A549 treated with CpdA at 1 μM for 4 hours (cell line): ENCODE data around the gene NFKBIE. TPM values are rescaled to one million over a fixed set of nuclear protein-coding genes. Genes with fewer than 3 reads are reported as not detected.

ENCODE experiments used
- total RNA-seq: library from RNA; stranded (reverse); fragments of 200-300 nt; extraction: Qiagen RNA extraction; gene quantifications from 5 replicates; pipeline ENCODE4 v1.2.3, GENCODE V29; 2022; ENCODE audit warnings: low read depth

NFKBIE gene
- total RNA-seq, result 11.8 to 16.4 TPM (median 14.8 TPM) in 5 replicates

GRCh38 chr6:44265007-44265721 is at the start of gene NFKBIE:
NFKBIE (minus strand) TSS chr6:44265551; CDS start chr6:44265346, 205 bp downstream.

GRCh38 chr6:44312901-44313788 is 47.8 kb upstream of the NFKBIE start, which contains the start of gene AARS2:
AARS2 (minus strand) TSS chr6:44313347; CDS start chr6:44313323, 24 bp downstream.

GRCh38 chr6:44269921-44270525 is 4.7 kb upstream of the NFKBIE start, which contains the start of gene TMEM151B:
TMEM151B (plus strand) TSS chr6:44270450; CDS start chr6:44270743, 293 bp downstream.

GRCh38 chr6:44257025-44257752 is 8.2 kb downstream of the NFKBIE start, which contains the start of gene SLC35B2:
SLC35B2 (minus strand) TSS chr6:44257528; CDS start chr6:44257410, 118 bp downstream.

GRCh38 chr6:44246663-44247337 is 18.6 kb downstream of the NFKBIE start, which contains the start of gene HSP90AB1:
HSP90AB1 (plus strand) TSS chr6:44247101; CDS start chr6:44248630, 1,529 bp downstream.

GRCh38 chr6:44223319-44224028 is 41.9 kb downstream of the NFKBIE start, which contains the start of gene SLC29A1:
SLC29A1 (plus strand) TSS chr6:44223595; CDS start chr6:44227314, 3,719 bp downstream.

GRCh38 chr6:44216677-44217331 is 48.5 kb downstream of the NFKBIE start, which contains the start of gene MYMX:
MYMX (plus strand) TSS chr6:44216926; CDS start chr6:44217472, 546 bp downstream.

Other genes with a start within 250 kb of the NFKBIE start
- 59.3 to 80.7 TPM (median 74.3 TPM) in 5 replicates for gene MRPL14, start 138.1 kb downstream of the NFKBIE start, total RNA-seq
- 11.3 to 17.8 TPM (median 16.3 TPM) in 5 replicates for gene TMEM63B, start 138.0 kb downstream of the NFKBIE start, total RNA-seq
- gene CAPN11, start 106.7 kb downstream of the NFKBIE start, total RNA-seq, result not detected in 5 replicates
- not detected in 5 replicates for gene MYMX, start 48.6 kb downstream of the NFKBIE start, total RNA-seq
- 41.4 to 55.8 TPM (median 55.0 TPM) in 5 replicates for gene SLC29A1, start 42.0 kb downstream of the NFKBIE start, total RNA-seq
- gene HSP90AB1, start 18.4 kb downstream of the NFKBIE start, total RNA-seq, result 1,269 to 1,470 TPM (median 1,299 TPM) in 5 replicates
- 46.4 to 66.2 TPM (median 65.3 TPM) in 5 replicates for gene SLC35B2, start 8.0 kb downstream of the NFKBIE start, total RNA-seq
- gene TMEM151B, start 4.9 kb upstream of the NFKBIE start, total RNA-seq, result 0.01 to 0.04 TPM in 2 of 5 replicates, not detected in the others
- gene AARS2, start 47.8 kb upstream of the NFKBIE start, total RNA-seq, result 6.1 to 9.2 TPM (median 6.9 TPM) in 5 replicates
- gene SPATS1, start 77.1 kb upstream of the NFKBIE start, total RNA-seq, result not detected in 5 replicates
- 11.8 to 18.2 TPM (median 12.6 TPM) in 5 replicates for gene CDC5L, start 122.2 kb upstream of the NFKBIE start, total RNA-seq